GM10266 (cell line): ENCODE measurements around the gene FBXO33.
"Not testable (repeated sequence)": the region's sequence is repeated elsewhere in the genome, so short reads cannot be mapped to it uniquely, and the experiment has no call there.

ENCODE experiments used
- DNase-seq: peaks from one replicate; pipeline ENCODE4 v3.0.0; 2012; ENCODE audit errors: extremely low spot score
- TF ChIP-seq, protein P1 (sequence below): IDR thresholded peaks from 2 replicates; pipeline ENCODE4 v1.5.1; 2012; ENCODE audit warnings: mild to moderate bottlenecking, low read depth; ENCODE audit not compliant: control insufficient read depth, insufficient read depth; ENCODE audit errors: missing control alignments

FBXO33 gene

DNA sequence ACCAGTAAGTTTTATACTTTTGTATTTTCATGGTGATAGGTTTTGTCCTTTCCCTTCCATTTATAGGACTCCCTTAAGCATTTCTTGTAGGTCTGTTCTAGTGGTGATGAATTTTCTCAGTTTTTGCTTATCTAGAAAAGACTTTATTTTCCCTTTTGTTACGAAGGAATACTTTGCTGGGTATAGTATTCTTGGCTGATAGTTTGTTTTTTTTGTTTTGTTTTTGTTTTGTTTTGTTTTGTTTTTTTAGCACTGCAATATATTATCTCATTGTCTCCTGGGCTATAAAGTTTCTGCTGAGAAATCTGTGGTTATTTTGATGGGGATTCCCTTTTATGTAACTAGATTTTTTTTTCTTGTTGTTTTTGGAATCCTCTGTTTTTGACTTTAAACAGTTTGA is 67.7 kb downstream of the FBXO33 start:
- DNase-seq: no peak
- TF ChIP-seq, protein P1, sequence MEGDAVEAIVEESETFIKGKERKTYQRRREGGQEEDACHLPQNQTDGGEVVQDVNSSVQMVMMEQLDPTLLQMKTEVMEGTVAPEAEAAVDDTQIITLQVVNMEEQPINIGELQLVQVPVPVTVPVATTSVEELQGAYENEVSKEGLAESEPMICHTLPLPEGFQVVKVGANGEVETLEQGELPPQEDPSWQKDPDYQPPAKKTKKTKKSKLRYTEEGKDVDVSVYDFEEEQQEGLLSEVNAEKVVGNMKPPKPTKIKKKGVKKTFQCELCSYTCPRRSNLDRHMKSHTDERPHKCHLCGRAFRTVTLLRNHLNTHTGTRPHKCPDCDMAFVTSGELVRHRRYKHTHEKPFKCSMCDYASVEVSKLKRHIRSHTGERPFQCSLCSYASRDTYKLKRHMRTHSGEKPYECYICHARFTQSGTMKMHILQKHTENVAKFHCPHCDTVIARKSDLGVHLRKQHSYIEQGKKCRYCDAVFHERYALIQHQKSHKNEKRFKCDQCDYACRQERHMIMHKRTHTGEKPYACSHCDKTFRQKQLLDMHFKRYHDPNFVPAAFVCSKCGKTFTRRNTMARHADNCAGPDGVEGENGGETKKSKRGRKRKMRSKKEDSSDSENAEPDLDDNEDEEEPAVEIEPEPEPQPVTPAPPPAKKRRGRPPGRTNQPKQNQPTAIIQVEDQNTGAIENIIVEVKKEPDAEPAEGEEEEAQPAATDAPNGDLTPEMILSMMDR: no peak

DNA sequence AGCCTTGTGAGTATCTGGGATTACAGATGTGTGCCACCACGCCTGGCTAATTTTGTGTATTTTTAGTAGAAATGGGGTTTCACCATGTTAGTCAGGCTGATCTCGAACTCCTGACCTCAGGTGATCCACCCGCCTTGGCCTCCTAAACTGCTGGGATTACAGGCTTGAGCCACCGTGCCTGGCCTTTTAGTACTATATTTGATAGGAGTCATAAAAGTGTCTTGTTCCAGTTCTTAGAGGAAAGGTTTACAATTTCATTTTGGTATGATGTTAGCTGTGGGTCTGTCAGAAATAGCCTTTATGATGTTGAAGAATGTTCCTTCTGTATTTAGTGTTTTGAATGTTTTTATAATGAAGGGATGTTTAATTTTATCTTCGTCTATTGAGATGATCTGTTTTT is 70.7 kb downstream of the FBXO33 start:
- DNase-seq: not testable (repeated sequence)

DNA sequence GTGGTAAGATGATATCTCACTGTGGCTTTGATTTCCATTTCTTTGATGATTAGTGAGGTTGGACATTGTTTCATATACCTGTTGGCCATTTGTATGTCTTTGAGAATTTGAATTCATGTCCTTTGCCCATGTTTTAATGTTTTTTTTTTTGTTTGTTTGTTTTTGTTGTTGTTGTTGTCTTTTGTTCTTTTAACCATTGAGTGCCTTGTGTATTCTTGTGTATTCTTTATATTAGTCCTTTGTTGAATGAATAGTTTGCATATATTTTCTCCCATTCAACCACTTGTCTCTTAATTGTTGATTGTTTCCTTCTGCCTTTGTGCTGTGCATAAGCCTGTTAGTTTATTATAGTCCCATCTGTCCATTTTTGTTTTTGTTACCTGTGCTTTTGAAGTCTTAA is 71.9 kb downstream of the FBXO33 start:
- DNase-seq: no peak
- TF ChIP-seq, protein P1: no peak

DNA sequence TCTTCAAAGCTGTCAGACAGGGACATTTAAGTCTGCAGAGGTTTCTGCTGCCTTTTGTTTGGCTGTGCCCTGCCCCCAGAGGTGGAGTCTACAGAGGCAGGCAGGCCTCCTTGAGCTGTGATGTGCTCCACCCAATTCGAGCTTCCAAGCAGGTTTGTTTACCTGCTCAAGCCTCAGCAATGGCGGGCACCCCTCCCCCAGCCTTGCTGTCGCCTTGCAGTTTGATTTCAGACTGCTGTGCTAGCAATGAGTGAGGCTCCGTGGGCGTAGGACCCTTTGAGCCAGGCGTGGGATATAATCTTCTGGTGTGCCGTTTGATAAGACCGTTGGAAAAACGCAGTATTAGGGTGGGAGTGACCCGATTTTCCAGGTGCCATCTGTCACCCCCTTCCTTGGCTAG is 73.2 kb downstream of the FBXO33 start:
- not testable (repeated sequence) for DNase-seq

DNA sequence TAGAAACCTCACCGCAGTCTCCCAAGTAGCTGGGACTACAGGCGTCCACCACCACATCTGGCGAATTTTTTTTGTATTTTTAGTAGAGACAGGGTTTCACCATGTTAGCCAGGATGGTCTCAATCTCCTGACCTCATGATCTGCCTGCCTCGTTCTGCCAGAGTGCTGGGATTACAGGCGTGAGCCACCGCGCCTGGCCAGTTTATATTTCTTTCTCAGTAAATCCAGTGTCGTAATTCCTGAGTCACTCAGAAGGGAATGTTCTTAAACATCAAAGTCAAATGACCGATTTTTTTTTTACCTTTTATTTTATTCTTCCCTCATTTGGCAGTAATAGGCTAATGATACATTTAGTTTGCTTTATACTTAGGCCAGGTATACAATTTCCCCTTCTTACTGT is 80.5 kb downstream of the FBXO33 start:
- TF ChIP-seq, protein P1: no peak
- DNase-seq: no peak

DNA sequence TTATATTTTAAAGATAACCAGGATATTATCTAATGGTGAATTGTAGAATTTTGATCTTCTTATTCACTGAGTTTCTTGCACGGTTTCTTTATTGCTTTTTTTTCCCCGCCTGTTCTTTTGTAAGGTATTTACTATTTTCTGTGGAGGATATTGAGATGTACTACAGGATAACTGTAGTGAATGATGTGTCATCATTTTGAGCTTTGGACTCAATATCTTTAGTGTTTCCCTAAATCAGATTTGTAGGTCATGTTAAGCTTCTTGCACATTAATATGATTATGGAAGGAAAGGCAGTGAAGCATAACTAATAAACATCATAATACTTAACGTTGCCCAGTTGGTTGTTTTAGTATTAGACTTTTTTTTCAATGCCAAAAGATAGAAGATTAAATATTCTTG is 81.4 kb downstream of the FBXO33 start:
- DNase-seq: no peak
- TF ChIP-seq, protein P1: no peak
